Putamen (tissue), 1 donor: ENCODE measurements around the gene AQP3.
"Not testable (repeated sequence)": the region's sequence is repeated elsewhere in the genome, so short reads cannot be mapped to it uniquely, and the experiment has no call there.

ENCODE experiments used
- DNase-seq: peaks from one replicate; pipeline ENCODE4 v3.0.0-alpha.2; 2016; ENCODE audit warnings: low spot score

The AQP3 gene

DNA sequence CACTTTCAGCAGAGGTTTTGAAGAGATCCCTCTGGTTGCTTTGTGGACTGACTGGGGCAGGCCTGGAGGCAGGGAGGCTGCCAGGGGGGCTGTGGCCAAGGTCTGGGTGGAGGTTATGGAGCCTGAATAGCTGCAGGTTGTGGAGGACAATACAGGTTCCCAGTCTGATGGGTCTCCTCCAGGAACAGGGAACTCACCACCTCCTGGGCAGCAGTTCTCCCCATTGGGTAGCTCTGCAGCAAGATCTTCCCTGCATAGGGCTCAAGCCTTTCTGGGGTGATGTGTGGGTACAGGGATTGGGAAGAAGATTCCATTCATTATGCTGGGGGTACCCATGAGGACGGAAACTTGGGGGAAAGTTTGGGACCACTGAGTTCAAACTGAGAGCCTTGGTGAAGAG lies 6.8 kb downstream of the AQP3 start:
- no peak for DNase-seq

DNA sequence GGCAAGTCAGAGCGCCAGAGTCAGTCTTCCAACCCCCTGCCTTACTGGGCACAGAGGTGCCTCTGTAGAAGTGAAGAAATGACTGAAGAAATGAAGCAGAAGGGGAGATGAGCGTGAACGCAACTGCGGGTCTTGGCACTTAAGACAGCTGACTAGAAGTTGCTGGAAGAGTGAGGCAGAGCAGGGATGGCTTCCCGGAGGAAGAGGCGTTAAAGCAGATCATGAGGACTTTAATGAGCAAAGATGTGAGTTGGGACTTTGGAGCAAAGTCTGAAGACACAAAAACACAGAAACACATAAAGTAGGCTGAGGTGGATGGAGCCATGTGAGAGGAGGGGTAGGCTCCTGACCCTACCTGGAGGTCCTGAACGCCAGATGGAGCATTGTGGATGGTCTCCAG lies 7.2 kb downstream of the AQP3 start:
- no peak for DNase-seq

DNA sequence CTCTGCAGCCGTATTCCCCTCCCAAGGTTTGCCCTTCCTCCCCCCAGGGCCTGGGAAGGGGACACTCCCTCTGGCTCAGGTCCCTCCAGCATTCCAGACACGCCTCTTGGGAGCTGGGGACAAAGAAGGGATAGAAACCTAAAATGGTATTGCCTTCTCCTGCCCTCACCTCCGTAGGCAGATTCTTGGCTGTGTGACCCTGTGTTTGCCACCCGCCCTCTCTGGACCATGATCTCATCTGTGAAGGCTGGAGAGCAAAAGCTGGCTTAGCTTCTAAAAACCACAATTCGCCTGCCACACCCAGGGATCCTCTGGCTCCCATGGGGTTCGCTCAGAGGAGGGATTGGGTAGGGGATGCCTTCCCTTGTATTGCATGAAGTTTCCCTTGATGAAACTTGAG lies 7.7 kb downstream of the AQP3 start:
- DNase-seq = no peak

DNA sequence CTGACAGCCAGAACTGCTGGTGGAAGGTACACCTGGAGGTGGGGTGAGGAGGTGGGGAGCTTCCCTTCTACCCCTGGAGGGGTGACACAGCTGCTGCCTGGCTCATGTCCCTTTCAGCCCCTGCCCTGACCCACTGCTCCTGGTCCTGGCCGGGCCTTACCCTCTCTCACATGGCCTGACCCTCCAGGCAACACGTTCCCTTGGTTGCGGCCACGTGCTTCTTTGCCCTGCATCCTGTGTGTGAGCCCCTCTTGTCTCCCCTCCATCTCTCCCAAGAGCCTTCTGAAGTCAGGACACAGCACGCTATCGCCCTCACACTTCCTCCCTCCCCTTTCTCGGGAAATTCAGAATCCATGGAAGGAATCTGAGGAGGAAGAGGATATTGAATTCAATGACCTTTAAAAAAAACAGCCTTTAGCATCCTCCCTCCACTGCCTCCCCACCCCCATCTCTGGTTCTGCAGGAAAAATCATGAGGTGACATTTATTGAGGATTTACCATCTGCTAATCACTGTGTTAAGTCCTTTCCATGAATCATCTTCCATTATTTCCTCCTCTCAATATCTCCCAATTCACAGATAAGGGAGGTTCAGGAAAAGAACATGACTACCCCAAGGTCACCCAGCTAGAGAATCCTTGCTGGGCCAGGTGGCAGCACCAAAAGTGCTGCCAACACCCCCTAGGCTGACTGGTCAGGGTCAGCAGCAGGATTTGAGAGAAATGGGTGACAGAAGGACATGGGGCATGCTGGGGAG lies 8.3 kb downstream of the AQP3 start:
- no peak for DNase-seq

DNA sequence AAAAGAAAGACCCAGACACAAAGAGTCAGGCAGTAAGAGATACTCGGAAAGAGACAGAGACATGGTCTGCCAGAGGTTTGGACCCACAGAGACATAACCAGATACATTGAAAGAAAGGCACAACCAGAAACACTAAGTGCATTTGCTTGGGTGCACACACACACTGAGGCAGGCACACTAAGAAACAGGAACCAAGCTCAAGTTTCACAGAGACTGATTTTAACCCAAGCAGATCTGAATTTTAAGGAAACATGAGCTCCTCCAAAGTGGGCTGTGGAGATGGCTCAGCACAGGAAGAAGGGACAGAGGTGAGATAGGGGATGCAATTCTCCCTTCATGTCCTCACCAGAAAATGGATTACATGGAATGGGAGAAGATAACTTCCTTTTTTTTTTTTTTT lies 9.5 kb downstream of the AQP3 start:
- DNase-seq = no peak

DNA sequence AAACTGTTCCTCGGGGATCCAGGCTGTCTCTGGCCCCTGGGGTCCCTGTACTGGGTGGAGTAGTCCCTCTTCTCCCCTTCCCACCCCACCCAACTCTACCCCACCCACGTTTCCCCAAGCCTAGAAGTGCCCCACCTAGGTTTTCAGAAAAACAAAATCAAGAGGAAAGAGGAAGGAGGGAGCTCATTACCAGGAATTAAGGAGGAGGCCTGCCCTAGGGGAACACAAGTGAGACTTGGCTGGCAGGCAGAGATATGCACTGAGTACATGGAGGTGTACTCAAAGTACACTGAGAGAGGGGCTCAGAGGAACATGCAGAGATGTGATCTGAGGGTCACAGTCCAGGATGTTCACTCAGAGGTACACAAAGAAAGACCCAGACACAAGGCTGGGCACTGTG lies 10.2 kb downstream of the AQP3 start:
- no peak for DNase-seq

DNA sequence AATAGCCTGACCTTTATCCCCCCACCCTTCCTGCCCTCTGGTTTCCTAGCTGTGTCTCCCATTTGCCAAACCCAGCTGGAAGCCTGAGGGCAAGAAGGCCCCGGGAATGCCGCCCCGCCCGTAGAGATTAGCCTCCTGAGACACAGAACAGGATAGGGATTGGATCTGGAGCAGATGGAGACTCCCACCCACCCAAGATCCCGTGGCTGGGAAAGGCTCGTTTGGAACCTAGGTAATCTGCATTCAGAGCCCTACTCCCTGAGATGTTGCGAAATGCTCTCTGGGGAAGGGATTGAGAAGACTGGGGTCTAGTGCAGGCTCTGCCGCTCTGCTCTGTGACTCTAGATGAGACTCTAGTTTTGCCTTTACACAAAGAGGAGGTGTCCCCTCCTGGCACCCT lies 10.9 kb downstream of the AQP3 start:
- DNase-seq = no peak

DNA sequence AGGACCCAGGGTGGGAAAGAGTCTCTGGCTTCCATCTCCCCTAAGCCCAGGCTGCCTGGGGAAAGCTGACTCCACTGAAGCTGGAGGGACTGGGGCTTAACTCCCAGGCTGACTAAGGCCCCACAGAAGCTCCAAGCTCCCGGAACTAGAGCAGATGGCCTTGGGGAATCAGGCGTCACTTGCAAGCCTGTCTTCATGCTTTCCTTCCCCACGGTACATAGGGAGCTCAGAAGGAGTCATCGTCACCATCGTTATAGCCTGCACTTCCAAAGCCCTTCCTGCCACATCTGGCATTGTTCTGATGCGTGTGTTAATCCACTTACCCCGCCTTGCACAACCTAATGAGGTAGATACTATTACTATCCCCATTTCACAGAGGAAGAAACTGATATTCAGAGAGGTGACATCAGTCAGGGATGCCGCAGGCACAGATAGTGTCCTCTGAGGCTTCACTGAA lies 11.5 kb downstream of the AQP3 start:
- DNase-seq = no peak

DNA sequence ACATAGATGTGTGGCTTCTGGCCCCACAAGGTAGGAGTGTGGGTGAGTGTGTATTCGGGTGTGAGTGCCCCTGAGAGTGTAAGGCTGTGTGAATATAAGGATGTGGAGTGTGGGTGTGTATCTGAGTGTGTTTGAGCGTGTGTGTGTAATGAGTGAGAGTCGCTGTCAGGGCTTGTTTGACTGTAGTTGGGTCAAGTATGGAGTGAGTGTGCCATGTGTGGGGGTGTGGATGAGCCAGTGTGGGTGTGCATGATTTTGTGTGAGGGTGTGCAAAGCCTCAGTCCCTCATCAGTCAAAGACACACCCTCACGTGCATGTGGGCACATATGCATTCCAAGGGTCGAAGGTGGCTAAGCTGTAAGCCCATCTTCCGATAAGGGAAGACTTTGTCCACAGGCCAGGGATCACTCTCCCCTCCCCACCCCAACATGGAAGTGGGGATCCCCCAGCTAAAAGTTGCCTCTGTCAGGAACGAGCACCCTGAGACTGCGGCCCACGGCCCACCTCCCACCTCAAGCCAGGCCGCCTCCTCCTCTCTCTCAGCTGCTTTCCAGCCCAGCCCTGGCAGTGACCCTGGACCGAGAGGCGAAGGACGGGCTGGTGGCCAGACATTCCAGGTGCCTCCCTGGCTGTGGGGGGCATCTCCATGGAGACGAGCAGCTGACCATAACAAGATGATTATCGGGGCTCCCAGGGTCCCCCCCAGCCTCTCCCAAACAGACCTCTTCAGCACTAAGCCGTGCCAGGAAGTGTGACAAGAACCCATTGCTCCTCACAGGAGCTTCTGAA lies 12.9 kb downstream of the AQP3 start:
- DNase-seq = no peak

DNA sequence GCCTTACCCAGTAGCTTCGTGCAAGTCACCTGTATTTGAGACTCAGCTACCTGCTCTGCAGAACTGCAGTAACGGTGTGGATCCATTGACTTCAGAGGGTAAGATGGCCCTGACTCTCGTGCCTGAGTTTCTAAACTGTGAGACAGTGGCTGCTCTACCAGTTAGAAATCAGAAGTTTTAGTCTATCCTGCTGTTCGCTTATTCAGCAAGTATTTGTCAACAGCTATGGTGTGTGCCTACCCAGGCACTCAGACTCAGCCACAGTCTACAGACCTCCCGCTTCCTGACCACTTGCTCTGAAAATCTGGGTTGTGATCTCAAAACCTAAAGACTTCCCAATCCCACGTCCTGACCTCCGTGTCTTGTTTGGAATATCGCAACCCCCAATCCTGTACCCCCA lies 13.5 kb downstream of the AQP3 start:
- DNase-seq = no peak

DNA sequence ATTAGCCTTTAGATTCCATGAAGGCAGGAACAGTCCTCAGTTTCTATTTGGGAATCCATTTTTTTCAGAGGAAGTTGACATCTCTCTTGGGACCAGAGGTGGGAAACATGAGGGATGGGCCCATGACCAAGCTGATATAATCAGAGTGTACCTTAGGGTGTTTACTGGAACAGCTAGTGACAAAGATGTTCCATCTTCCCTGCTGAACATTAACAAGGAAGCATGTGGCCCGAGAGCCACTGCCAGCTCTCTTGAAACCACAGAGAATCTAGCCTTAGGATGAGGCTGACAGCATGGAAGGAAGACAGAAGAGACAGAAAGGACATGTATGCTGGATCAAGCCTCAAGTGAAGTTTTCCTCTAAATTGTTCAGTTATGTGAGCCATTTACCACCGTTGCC lies 16.0 kb downstream of the AQP3 start:
- DNase-seq = no peak

DNA sequence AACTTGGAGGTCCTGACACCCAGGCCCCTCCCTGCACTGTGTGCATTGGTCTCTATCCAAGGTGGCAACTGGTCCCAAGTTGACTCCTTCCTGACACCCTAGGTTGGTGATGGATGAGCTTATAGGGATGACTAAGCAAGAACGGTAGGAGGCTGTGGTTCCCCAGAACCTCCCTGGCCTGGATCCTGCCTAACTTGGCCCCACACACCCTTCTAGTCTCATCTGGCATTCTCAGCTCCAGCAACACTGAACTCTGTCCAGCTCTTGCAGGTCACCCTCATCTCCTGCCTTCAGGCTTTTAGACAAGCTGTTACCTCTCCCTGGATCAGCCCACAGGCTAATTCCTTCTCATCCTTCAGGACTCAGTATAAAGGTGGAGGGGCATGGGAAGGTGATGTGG lies 16.5 kb downstream of the AQP3 start:
- no peak for DNase-seq

DNA sequence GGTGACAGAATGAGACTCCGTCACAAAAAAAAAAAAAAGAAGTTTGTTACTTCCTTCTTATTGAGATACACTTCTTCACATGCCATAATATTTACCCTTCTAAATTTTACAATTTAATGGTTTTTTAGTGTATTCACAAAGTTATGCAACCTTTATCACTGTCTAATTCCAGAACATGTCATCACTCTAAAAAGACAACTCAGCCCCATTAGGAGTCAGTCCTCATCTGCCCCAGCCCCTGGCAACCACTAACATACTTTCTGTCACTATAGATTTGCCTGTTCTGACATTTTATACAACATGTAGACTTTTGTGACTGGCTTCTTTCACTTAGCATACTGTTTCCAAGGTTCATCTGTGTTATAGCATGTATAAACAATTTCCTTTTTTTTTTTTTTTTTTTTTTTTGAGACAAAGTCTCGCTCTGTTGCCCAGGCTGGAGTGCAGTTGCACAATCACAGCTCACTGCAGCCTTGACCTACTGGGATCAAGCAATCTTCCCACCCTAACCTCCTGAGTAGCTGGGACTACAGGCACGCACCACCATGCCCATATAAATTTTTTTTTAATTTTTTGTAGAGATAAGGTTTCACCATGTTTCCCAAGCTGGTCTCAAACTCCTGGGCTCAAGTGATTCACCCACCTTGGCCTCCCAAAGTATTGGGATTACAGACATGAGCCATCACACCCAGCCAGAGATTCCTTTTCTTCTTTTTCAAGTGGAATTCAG lies 18.0 kb downstream of the AQP3 start:
- DNase-seq = no peak

DNA sequence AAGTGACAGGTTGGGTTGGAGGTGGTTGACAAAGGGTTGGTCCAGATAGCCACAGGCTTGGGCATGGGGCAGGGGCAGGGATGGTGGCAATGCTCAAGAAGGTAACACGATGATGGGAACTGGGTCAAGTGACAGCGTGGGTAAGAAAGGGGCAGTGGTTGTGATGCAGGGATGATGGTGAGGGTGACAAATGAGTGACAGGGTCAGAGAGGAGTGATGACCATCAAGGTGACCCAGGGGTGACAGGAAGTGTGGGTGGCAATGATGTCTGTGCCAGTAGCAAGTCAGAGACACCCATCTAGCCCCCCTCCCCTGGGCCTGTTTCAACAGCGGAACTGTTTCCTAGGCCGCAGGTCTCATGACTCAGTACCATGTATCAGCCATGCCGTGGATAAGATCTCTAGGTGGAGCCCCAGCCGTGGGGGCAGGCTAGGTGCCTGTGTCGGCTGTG lies 20.5 kb downstream of the AQP3 start:
- no peak for DNase-seq

DNA sequence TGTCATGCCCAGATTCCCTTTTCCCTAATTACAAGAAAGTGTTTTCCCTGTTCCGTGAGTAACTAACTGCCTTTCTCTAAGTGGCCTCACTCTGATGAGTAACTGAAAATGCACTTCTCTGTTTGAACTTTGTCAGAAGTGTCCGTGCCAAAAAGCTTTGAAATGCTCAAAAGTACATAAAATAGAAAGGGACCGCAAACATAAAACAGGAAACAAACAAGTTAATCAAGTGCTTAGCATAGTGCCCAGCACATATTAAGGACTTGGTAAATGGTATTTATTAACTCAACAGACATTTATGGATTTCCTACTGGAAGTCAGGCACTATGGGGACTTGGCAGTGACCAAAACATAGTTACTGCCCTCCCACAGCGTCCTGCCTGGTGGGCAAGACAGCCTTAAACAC lies 22.3 kb downstream of the AQP3 start:
- no peak for DNase-seq

DNA sequence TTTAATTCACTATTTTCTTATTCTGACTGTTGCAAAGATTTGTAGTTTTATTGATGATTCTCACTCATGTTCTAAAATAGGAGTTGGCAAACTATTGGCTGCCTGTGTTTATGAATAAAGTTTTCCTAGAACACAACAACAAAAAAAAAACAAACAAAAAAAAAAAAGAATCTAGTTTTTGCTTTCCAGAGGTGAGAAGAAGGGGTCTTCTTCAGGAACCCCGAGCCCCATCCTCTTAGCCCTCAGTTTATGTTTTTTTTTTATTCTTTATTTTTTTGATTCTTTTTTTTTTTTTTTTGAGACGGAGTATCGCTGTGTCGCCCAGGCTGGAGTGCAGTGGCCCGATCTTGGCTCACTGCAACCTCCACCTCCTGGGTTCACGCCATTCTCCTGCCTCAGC lies 22.9 kb downstream of the AQP3 start:
- DNase-seq = not testable (repeated sequence)

DNA sequence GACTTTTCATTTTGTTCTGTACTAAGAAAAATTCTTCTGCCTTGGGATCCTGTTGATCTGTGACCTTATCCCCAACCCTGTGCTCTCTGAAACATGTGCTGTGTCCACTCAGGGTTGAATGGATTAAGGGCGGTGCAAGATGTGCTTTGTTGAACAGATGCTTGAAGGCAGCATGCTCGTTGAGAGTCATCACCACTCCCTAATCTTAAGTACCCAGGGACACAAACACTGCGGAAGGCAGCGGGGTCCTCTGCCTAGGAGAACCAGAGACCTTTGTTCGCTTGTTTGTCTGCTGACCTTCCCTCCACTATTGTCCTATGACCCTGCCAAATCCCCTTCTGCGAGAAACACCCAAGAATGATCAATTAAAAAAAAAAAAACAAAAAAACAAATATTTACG lies 23.4 kb downstream of the AQP3 start:
- DNase-seq = not testable (repeated sequence)

DNA sequence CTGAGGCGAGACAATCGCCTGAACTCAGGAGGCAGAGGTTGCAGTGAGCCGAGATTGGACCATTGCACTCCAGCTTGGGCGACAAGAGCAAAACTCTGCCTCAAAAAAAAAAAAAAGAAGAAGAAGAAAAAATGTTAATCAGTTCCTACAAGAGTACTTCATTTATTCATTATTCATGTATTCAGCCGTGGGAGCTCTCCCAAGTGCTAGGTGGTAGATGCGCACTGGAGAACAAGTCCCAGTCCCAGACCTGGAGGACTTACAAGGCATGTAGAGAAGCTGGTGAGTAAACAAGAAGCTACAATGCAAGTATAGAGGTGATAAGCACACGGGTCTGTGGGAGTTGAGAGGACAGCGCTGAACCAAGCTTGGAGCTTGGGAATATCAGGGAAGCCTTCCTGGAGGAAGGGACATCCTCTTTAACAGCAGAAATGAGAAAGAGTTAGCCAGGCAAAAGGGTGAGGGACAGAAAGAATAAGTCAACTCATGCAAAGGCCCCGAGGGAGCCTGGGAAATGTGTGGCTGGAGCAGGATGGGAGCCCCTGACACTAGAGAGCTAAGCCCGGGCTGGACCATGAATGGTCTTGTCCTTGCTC lies 27.6 kb downstream of the AQP3 start:
- no peak for DNase-seq

DNA sequence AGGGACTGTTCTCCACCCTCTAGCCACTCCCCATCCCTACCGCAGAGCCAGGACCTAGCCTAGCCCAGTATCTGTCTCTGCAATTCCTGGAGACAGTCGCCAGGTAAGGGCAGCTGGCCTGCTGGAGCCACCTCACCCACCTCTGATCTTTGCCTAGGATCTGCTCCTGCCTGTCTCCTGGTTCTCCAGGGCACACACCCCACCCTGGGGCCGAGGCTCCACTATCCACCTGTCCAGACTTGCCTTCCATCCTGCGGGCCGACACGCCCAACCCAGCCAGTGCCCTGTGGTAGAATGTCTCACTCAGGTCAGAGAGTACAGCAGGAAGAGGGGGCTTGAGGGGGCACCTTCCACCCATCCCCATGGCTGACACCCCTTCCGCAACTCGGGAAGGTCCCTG lies 29.3 kb downstream of the AQP3 start:
- no peak for DNase-seq

DNA sequence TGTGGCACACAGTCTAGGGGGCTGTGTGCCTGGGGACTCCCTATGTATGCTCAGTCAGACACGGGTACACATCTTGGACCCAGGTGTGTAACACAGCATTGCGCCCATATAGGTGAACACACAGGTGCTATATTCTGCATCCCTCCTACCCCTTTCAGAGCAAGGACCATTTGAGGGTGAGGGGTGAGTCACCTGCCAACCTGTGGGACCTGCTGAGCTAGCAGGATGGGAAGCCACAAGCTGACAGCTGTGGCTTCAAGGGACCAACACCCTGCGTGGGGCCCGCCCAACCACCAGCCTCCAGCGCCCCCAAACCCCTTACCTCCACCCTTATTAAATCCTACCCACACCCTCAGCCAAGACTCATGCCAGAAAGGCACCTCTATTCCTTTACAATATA lies 30.4 kb downstream of the AQP3 start:
- DNase-seq = no peak

DNA sequence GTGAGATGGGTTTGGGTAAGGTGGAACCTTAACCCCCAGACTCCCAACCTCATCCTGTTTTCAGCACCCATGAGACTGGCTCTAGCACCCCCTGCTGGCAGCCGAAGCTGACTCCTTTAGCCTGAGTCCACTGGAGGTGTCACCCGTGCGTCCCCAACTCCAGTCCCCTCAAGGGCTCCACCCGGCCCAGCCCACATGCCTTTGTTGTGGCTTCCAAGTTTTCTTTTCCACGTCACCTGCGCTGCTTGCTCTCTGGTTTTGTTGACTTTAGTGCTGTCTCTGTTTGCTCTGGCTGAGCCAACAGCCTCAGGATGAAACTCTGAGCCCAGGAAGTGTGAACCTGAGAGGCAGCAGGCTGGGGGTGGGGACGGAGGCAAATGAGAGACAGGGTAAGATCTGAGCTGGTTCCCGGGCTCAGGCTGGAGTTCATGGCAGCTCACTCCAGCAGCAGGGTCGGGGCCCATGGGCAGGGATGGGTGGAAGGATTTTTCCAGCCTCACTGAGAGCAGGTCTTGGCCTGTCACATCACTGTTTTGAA lies 31.8 kb downstream of the AQP3 start:
- no peak for DNase-seq

DNA sequence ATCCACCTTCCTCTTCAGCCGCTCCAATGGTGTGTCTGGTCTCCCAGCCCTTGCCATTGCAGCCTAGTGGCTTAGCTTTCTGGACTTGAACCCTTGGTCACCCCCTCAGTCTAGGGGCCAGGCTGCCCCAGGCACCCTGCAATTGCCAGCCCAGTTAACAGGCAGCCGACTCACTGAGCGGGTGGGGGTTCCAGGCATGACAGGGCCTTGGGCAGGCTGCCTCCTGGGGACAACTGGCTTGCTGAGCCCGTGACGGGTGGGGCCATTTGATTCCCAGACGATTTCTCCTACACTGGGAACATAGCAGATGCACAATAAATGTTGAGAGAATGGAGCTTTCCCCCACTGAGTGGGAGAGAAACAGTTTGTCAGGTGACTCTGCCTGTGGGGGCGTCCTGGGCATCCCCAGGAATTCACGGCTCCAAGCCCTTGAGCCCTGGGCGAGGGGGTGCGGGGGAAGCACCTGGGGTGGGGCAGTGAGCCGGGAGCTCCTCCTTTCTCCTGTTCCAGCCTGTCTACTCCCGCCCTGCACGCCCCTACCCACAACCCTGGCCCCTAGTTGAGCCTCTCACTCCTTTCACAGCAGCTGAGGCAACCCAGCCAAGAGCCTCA lies 32.4 kb downstream of the AQP3 start:
- DNase-seq = no peak
